ENCODE measurements around the gene SAMD11.
"Not testable (repeated sequence)": the region's sequence is repeated elsewhere in the genome, so short reads cannot be mapped to it uniquely, and the experiment has no call there.

The SAMD11 gene

GRCh38 chr1:946811-947210 is 23.1 kb downstream of the SAMD11 start:
- DNase-seq = not testable (repeated sequence)

- DNase-seq = no peak
These were observed 24.2 kb downstream of the SAMD11 start for GRCh38 chr1:947958-948357.

GRCh38 chr1:950268-950667 is 26.5 kb downstream of the SAMD11 start:
- no peak for DNase-seq

- no peak for DNase-seq
These were observed 27.2 kb downstream of the SAMD11 start for GRCh38 chr1:950881-951280.

GRCh38 chr1:951364-951763 is 27.6 kb downstream of the SAMD11 start:
- no peak for DNase-seq

GRCh38 chr1:952201-952600 is 28.5 kb downstream of the SAMD11 start:
- DNase-seq = no peak

GRCh38 chr1:952603-953002 is 28.9 kb downstream of the SAMD11 start:
- DNase-seq = no peak

GRCh38 chr1:953524-954320 is 30.0 kb downstream of the SAMD11 start:
- no peak for DNase-seq

GRCh38 chr1:954927-955326 is 31.2 kb downstream of the SAMD11 start:
- no peak for DNase-seq

GRCh38 chr1:955474-955873 is 31.8 kb downstream of the SAMD11 start:
- no peak for DNase-seq

- DNase-seq = no peak
These were observed 32.9 kb downstream of the SAMD11 start for GRCh38 chr1:956636-957035.

GRCh38 chr1:958823-959730 is 35.4 kb downstream of the SAMD11 start, which contains the start of gene NOC2L:
TSS of gene NOC2L (minus strand) at chr1:959256. CDS start at chr1:959240, 16 bp downstream.
- peak; percentile 85 for DNase-seq

GRCh38 chr1:959731-960362 is 36.1 kb downstream of the SAMD11 start:
- DNase-seq = no peak

GRCh38 chr1:960363-961131 is 36.8 kb downstream of the SAMD11 start, which contains the start of gene KLHL17:
TSS of gene KLHL17 (plus strand) at chr1:960584. CDS start at chr1:960694, 110 bp downstream.
- no peak for DNase-seq

GRCh38 chr1:961132-961669 is 37.5 kb downstream of the SAMD11 start:
- no peak for DNase-seq

- DNase-seq = no peak
These were observed 38.9 kb downstream of the SAMD11 start for GRCh38 chr1:962381-963300.

GRCh38 chr1:963301-963651 is 39.6 kb downstream of the SAMD11 start:
- DNase-seq = no peak

GRCh38 chr1:963746-964525 is 40.2 kb downstream of the SAMD11 start:
- DNase-seq = no peak

- DNase-seq = no peak
These were observed 41.2 kb downstream of the SAMD11 start for GRCh38 chr1:964691-965525.
